ENCODE data around the gene CEND1.
A peak's percentile ranks its signal among the peaks of the same experiment; 100 is the strongest.

Gene CEND1

DNA sequence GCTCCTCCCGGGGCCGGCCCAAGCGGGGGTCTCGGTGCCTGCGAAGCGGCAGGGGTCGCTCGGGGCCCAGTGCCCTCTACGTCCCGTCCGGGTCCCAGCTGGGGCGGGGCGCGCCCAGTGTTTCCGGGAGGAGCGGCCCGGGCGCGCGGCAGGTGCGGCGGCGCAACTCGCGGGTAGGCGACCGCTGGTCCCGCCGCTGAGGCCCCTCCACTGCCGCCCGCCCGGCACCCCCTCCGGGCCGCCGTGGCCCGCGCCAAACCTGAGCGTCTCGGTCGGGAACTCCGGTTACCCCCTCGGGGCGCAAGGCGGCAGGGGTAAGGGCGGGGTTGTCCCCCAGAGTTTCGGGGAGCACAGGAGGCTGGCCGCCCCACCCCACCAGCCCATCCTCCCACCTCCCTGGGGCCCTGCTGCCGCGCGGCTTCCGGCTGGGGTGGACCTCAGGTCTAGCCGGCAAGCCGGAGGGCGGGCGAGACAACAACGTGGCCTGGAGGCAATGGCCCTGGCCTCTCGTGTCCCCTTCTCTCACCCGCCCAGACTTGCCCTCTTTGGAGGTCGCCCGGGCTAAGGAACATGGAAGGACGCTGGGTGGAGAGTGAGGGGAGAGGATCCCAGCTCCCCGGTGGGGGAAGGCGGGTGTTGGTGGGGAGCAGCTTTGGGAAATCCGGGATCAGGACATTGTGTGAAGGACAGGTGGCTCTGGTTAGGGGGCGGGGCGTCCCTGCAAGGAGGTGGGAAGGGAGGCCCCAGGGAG is 37.4 kb upstream of the CEND1 start:
- DNase-seq = no peak

DNA sequence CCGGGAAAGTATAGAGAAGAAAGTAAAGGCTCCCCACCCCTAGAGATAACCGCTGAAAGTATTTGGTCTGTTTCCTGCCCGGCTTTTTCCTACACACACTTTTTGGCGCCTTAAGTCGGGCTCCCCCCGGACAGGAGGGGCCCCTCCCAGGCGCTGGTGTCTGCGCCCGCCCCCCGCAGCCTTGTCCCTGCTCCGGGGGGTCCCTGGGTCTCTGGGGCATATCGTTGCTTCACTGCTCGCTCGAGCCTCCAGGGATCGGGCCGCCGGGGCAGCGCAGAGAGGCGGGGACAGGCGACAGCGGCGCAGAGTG is 36.9 kb upstream of the CEND1 start:
- DNase-seq = no peak

DNA sequence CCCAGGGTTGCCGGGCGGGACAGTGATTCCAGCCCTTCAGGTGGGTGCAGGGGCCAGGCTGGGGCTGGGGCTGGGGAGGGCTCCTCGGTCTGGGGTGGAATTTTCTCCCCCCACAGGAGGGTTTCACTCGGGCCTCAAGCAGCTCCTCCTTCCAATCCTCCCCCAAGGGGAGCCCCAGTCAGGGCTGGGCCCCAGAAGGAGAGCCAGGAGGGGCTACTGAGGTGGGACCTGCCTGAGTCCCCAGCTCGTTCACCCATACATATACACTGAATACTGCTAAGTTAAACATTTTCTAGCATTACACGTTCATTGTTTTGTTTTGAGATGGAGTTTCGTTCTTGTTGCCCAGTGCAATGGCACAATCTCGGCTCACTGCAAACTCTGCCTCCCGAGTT is 36.3 kb upstream of the CEND1 start:
- DNase-seq = no peak

DNA sequence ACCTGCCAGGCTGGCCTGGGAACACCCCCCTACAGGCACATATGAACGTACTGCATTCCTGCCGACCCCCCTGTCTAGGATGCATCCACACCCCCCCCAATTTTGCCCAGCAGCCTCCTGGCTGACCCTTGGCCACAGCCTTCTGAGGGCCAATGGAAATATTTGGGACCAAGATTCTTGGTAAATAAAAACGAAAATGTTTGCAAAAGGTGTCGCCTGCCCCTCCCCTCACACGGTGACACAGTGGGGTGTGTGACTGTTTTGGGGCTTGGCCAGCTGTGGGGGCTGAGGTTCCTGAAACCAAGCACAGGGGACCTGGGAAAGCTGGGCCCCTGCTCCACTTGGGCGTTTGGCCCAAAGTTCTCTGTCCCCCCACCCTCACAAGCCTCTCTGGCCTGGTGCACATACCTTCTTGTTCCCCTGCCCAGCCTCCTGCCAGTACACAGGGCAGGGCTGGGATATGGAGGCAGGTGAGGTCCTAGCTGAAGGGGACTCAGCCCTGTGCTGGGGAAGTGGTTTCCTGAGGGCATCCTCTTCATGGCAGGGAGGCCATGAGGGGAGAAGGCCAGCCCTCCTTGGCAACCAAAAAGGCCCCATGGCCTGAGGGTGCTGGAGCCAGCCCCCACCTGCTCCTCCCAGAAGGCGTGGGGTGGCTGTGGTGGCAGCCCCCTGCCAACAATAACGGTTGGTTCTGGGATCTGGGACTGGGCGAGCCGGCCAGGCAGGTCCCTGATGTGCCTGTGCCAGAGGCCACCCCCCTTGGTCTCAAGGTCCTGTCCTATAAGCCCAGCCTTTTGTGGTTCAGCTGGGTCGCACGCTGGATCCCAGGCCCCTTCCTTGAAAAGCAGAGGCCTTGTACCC is 35.7 kb upstream of the CEND1 start:
- DNase-seq = no peak

DNA sequence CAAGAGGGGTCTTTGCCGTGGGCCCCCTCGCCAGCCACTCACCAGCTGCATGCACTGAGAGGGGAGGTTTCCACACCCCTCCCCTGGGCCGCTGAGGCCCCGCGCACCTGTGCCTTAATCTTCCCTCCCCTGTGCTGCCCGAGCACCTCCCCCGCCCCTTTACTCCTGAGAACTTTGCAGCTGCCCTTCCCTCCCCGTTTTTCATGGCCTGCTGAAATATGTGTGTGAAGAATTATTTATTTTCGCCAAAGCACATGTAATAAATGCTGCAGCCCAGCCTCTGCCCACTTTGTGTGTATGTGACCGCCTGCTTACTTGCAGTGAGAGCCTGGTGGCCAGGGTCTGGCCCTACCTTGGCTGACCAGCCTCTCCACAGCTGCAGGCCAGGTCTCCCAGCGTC is 35.1 kb upstream of the CEND1 start:
- DNase-seq = no peak

DNA sequence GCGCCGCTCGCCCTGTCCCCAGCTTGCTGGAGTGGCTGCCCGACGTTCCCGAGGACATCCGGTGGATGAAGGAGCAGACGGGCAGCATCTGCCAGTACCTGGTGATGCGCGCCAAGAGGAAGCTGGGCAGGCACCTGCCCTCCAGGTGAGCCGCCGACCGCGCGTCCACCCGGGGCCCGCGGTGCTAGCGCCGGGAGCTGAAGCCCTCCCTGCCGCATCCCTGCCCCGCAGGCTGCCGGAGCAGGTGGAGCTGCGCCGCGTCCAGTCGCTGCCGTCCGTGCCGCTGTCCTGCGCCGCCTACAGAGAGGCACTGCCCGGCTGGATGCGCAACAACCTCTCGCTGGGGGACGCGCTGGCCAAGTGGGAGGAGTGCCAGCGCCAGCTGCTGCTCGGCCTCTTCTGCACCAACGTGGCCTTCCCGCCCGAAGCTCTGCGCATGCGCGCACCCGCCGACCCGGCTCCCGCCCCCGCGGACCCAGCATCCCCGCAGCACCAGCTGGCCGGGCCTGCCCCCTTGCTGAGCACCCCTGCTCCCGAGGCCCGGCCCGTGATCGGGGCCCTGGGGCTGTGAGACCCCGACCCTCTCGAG is 34.5 kb upstream of the CEND1 start:
- DNase-seq = no peak

DNA sequence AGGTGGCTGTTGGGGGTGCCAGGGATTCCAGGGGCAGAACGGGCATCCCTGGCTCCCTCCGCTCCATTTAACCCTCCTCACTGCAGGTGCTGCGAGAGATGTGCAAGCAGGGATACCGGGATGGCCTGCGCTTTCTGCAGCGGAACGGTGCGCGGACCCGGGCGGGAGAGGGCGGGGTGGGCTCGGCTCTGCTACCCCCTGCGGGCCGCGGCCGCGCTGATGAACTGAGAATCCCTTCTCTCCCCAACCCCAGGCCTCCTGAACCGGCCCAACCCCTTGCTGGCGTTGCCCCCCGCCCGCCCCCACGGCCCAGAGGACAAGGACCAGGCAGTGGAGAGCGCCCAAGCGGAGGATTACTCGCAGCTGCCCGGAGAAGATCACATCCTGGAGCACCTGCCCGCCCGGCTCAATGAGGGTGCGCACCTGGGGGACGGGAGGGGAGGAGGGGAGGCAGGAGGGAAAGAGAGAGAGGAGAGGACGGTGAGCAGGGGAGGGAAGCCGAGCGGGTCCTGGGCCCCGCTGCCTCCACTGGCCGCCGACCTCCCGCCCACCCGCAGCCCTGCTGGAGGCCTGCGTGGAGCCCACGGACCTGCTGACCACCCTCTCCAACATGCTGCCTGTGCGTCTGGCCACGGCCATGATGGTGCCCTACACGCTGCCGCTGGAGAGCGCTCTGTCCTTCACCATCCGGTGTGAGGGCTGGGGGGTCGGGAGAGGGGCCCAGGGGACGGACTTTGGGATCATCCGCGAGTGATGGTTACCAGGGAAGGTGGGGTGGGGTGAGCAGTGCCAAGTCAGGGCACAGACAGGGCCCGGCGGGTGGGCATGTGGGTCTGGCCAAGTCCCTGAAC is 33.8 kb upstream of the CEND1 start:
- DNase-seq = no peak

DNA sequence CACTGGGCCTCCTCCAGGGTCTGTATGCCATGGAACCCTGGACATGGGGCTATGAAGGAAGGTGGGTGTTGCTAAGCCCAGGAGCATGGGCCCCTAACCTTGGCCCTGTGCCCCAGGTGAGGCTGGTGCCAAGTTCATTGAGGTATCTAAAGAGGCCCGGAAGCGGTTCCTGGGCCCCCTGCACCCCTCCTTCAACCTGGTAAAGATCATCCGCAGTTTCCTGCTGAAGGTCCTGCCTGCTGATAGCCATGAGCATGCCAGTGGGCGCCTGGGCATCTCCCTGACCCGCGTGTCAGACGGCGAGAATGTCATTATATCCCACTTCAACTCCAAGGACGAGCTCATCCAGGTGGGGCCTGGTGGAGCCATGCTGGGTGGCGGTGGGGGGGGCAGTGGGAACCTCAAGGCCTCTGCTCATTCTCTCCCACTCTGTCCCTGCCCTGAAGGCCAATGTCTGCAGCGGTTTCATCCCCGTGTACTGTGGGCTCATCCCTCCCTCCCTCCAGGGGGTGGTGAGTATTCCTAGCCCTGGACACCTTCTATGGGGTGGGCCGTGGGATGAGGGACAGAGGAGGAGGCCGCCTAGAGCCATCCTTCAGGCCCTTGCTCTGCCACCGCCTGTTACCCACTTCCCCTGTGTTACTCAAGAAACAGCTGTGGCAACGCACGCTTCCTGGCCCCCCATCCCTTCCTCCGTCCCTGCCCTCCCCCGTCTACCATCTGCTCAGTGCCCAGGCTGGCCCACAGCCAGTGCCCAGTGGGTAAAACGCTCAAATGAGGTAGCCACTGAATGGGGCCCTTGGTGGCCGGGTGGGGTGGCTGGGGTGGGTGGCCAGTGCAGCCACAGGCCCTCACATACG is 31.9 kb upstream of the CEND1 start:
- DNase-seq = no peak

DNA sequence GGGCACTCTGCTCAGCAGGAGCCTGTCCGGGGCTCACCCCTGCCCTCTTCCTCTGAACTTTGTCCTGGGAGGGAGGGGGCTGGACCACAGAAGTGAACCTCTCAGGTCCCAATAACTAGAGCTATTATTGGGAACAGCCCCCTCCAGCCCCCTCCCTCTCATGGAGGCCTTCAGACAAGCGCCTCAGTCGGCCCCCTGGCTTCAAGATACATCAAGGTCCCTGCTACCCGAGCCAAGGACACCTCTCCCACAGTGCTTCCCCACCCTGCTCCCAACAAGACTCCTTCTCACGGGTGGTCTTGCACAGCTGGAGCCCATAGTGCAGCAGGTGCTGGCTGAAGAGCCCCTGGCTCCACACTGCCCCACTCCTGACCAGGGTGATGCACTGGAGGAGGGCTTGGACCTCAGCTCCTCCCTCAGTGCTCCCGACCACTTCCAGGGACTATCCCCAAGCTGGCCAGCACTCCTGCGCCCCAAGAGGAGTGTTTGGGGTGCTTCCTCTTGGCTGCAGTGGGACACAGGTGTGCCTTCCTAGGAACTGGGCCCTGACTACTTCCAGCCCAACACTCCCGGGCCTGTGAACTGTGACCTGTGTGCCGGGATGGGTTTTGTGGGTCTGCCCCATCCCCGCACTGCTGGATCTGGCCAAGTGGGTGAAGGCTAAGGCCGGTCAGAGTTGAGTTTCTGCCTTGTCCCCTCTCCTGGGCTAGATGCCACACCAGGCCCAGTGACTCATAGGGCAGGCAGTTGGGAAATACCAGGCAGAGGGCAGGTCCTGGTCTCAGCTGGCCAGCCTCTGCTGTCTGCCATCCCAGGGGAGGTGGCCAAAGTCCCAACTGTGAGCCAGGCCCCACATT is 31.0 kb upstream of the CEND1 start:
- no peak for DNase-seq

DNA sequence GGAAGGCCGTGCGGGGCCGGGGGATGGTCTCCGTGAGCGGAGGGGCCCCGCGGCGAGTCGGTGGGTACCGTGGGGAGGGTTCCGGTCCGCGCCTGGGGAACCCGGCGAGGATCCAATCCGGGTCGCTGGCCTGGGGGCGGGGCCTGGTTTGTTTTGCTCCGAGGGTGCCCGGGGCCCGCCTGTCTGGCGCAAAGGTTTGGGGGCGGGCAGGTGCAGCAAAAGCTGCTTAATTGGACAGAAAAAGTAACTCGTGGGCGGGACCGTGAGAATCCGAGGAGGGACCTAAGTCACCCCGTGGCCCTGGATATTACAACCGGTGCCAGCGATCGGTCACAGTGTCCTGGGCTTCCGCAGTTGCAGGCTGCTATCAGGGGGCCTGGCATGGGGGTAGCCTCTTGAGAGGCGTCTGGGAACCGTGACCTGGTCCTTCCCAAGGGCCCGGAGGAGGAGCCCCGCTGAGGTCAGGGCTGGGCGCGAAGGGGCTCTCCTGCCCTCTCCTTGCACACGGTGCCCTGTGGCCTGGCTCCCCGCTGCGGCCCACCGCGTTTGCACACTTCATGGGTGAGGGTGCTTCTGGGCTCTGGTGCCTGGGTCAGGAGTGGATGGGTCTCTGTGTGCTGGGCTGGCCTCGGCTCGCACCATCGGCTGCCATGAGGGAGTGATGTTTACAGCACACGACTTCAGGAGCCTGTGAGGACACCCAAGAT is 30.2 kb upstream of the CEND1 start:
- DNase-seq = peak; percentile 98

DNA sequence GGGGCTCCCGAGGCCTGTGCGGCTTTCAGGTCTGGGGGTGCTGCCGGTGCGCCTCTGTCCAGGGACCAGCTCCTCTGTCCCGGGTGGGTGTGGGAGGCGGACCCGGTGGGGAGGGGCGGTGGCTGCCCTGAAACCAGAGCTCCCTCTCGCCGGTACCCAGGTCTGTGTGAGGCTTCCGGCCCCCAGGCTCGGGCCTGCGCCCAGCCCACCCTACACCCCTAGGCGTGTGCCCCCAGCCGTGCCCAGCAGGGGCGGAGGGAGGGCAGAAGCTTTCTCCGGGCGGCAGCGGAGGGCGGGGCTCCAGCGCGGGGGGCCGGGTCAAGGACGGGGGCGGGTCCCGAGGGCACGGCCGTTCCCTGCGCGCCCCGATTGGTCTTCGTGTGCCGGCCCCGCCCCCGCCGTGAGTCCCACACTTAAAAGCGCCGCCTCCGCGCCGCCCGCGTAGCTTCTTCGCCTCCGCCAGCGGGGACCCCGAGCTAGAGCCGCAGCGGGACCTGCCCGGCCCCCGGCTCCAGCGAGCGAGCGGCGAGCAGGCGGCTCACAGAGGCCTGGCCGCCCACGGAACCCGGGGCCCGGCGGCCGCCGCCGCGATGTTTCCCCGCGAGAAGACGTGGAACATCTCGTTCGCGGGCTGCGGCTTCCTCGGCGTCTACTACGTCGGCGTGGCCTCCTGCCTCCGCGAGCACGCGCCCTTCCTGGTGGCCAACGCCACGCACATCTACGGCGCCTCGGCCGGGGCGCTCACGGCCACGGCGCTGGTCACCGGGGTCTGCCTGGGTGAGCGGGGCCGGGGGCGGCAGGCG is 29.4 kb upstream of the CEND1 start:
- peak; percentile 94 for DNase-seq

DNA sequence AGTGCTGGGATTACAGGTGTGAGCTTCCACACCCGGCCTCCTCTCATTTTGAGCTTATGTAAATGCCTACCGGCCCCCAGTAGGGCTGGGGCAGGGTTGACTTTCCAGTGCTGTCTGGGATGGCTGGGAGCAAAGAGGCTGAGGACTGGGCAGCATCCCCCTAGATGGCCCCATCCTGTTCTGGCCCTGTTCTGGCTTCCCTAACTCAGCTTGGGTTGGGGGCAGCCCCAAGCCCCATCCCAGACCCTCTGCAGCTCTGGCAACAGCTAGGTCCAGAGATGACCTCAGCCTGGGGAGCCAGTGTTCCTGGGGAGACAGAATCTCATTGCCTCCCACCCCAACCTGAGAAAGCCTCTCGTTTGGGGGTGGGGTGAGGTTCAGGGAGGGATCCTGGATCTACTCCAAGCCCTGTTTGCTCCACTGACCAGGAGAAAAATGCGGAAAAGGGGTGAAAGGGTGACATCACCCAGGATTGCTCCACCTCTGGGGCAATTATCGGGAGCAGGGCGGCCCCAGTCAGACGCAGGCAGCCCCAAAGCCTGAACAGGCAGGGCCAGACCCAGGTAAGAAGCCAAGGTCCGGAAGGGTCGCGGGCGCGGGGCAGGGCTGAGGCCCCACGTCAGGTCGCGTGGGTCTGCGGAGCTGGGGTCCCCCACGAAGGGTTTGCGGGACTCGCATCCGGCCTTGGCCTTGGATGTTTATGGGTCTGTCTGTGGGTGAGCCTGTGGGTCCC is 28.7 kb upstream of the CEND1 start, which contains the start of gene PNPLA2:
PNPLA2 (plus strand) TSS at position 519 of the 733 bp plus-strand sequence. CDS start 805 bp downstream, outside the sequence.
- DNase-seq = no peak

DNA sequence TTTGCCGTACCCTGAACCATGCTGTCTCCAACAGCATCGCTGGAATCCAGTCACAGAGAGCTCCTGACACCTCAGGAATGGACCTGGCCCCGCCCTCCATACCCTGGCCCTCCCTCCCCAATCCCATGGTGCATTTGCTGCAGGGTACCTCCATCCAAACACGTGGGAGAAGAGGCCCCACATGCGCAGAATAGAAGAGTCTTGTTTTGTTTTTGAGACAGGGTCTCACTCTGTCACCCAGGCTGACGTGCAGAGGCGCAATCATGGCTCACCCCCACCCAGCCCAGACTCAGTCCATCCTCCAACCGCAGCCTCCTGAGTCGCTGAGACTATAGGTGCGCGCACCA is 26.5 kb upstream of the CEND1 start:
- no peak for DNase-seq

DNA sequence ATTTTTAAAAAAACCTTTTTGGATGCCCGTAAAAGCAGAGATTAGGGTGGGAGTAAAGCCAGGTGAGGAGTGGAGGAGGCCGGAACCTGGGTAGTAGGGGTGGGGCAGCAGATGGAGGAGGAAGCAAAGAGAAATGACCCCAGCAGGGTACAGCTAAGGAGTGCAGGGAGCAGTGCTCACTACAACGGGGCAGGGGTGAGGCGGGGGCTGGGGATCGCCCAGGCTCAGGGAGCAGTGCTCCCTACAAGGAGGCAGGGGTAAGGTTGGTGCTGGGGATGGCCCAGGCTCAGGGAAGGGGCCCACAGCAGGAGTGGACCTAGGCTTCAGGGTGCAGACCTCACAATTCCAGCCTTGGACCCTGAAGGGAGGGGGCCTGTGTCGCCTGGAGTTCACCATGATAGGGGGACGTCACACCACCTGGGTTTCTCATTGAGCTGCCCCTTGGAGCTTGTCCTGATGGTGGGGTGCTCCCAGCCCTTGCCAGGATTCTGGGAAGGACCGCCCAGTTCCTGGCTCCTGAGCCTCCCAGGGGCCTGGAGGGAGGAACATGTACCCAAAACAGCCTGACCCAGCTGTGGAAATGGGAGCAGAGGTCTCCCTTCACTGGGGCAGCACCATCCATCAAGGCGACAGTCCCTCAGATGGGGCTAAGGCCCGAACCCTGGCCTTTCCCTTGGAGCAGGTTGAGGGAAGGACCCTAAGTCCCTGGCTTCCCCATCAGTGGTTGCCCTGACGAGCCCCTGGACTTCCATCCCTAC is 26.0 kb upstream of the CEND1 start:
- no peak for DNase-seq

DNA sequence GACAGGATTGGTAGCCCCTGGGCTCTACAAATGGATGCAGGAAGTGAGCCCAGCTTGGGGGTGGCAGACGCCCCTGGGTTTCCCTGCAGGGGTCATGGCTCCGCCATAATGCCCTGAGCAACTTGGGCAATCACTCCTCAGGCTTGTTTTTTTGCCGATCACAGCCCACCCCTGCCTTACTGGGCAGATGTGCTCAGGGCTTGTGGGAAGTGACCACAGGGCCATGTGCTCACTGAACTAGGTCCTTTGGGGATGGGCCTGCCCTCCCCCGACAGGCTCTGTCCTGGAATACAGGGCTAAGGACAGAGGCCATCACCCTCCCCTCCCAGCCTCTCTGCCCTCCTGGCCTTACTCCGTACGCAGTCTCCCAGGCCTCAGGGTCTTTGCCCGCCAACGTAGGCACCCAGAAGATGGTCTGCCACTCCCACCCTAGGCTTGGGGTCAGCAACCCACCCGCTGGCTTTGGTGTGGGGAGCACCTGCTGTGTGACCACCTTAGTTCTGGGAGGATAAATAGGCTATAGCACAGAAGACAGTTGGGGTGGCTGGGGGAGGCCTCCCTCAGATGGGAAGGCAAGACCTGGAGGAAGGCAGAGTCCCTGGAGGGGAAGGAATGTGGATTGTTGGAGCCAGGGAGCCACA is 23.7 kb upstream of the CEND1 start:
- no peak for DNase-seq

DNA sequence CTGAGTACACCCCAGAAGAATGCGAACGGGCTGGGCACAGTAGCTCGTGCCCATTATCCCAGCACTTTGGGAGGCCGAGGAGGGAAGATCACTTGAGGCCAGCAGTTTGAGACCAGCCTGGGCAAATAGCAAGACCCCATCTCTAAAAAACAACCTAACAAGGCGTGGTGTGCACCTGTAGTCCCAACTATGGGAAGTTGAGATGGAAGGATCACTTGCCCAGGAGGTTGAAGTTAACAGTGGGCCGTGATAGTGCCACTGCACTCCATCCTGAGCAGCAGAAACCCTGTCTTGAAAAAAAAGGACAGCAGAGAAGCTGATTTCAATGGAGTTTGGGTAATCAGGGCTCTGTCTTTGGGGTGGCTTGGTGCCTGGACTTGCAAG is 23.2 kb upstream of the CEND1 start:
- no peak for DNase-seq

DNA sequence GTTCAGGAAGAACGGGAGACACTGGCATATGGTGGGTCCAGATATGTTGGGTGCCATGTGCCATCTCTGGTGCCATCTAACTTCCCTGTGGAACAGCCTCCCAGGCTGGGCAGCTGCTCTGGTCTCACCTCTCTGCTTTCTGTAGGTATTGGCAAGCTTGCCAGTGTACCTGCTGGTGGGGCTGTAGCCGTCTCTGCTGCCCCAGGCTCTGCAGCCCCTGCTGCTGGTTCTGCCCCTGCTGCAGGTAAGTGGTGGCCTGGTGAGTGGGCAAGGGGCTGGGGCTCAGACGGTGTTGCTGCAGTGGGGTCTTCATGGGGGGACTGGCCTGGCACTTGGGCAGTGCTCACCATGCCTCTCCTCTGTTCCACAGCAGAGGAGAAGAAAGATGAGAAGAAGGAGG is 22.5 kb upstream of the CEND1 start:
- DNase-seq = no peak

Measured in CD4-positive, alpha-beta T cell treated with Interleukin-6 for 4 hours (primary cell).